Activated B cell treated with CpG ODN at 0.5 μM for 24 hours (primary cell): ENCODE results near the gene EVC. TPM values are rescaled to one million over a fixed set of nuclear protein-coding genes. Genes with fewer than 3 reads are reported as not detected.

Source experiments
- ATAC-seq: fragments of 200-7000 bp; cut with Tn5 transposase; one replicate; pipeline ENCODE4 v1.10.0; 2021; ENCODE audit warnings: low read depth, mild to moderate bottlenecking, moderate library complexity
- CTCF ChIA-PET: fragments of 350-600 bp; sonication (Branson Sonifier 250); formaldehyde crosslinking; loops from one replicate; lab custom pipeline; 2021; ENCODE audit warnings: antibody characterized with exemption; lab: Charles Lee
- POLR2A ChIA-PET: fragments of 350-600 bp; sonication (Branson Sonifier 250); formaldehyde crosslinking; loops from one replicate; lab custom pipeline; 2021; ENCODE audit warnings: antibody characterized with exemption; lab: Charles Lee
- DNase-seq: peaks from one replicate; pipeline ENCODE4 v3.0.0; 2022
- H3K27ac Mint-ChIP-seq: one replicate; pipeline ENCODE4 v1.8.0; 2020; ENCODE audit warnings: mixed read lengths
- H3K27me3 Mint-ChIP-seq: one replicate; pipeline ENCODE4 v1.8.0; 2021; ENCODE audit warnings: mixed read lengths
- H3K36me3 Mint-ChIP-seq: one replicate; pipeline ENCODE4 v1.8.0; 2021; ENCODE audit warnings: low read depth, mixed read lengths
- H3K4me1 Mint-ChIP-seq: one replicate; pipeline ENCODE4 v1.8.0; 2021; ENCODE audit warnings: mixed read lengths
- H3K4me3 Mint-ChIP-seq: one replicate; pipeline ENCODE4 v1.8.0; 2020; ENCODE audit warnings: mild to moderate bottlenecking, mixed read lengths
- H3K9me3 Mint-ChIP-seq: one replicate; pipeline ENCODE4 v1.8.0; 2020; ENCODE audit warnings: mixed read lengths
- CTCF ChIP-seq: fragments of 200-600 bp; IDR thresholded peaks from one replicate; pipeline ENCODE4 v1.8.0; 2022; ENCODE audit warnings: antibody characterized with exemption, mild to moderate bottlenecking
- intact Hi-C: fragments of 100-400 bp; cut with micrococcal nuclease; formaldehyde crosslinking; loops from one replicate; pipeline ENCODE4 v1.15.1; 2024
- total RNA-seq: library from RNA; stranded (reverse); gene quantifications from 2 replicates; pipeline ENCODE4 v1.2.3, GENCODE V29; 2022

Gene EVC
- total RNA-seq, 1 donor from 2014 or later: 0.16 TPM

GRCh38 chr4:5701971-5702370 is 9.0 kb upstream of the EVC start:
- intact Hi-C loops: no loop called here
- Mint-ChIP-seq H3K27ac (no peak overlapping the region), H3K4me3 (no peak overlapping the region), H3K27me3 (peaks cover 3% of the 10 kb centered on the region), H3K9me3 (no peaks in the 10 kb centered on the region), H3K36me3 (no peaks in the 10 kb centered on the region), H3K4me1 (peaks cover 2% of the 10 kb centered on the region)
- ATAC-seq (no peak), DNase-seq (no peak)
- CTCF ChIA-PET: no interaction called here
- POLR2A ChIA-PET: no interaction called here
- no peak for TF ChIP-seq CTCF

GRCh38 chr4:5703831-5704230 is 7.2 kb upstream of the EVC start:
- peaks cover 13% of the 10 kb centered on the region for H3K27me3 Mint-ChIP-seq
- intact Hi-C loops: no loop called here
- ATAC-seq (no peak), DNase-seq (no peak)
- H3K9me3 Mint-ChIP-seq: no peaks in the 10 kb centered on the region
- no peak overlapping the region for H3K4me3 Mint-ChIP-seq
- no peak overlapping the region for H3K27ac Mint-ChIP-seq
- ChIA-PET CTCF (no interaction called here), POLR2A (no interaction called here)
- H3K36me3 Mint-ChIP-seq: no peaks in the 10 kb centered on the region
- H3K4me1 Mint-ChIP-seq: peaks cover 11% of the 10 kb centered on the region
- no peak for TF ChIP-seq CTCF

- Mint-ChIP-seq H3K4me1 (peaks cover 11% of the 10 kb centered on the region), H3K36me3 (no peaks in the 10 kb centered on the region), H3K9me3 (no peaks in the 10 kb centered on the region), H3K4me3 (no peak overlapping the region), H3K27me3 (peaks cover 13% of the 10 kb centered on the region), H3K27ac (no peak overlapping the region)
- no peak for TF ChIP-seq CTCF
- CTCF ChIA-PET: no interaction called here
- POLR2A ChIA-PET: no interaction called here
- no peak for DNase-seq
- intact Hi-C loops: no loop called here
- no peak for ATAC-seq
Measured at GRCh38 chr4:5704276-5704675, 6.7 kb upstream of the EVC start.

- Mint-ChIP-seq H3K27me3 (peaks cover 25% of the 10 kb centered on the region), H3K27ac (no peak overlapping the region), H3K4me3 (no peak overlapping the region), H3K4me1 (peaks cover 19% of the 10 kb centered on the region), H3K36me3 (no peaks in the 10 kb centered on the region), H3K9me3 (no peaks in the 10 kb centered on the region)
- ATAC-seq (no peak), DNase-seq (no peak)
- CTCF ChIA-PET: no interaction called here
- no peak for TF ChIP-seq CTCF
- POLR2A ChIA-PET: no interaction called here
- intact Hi-C loops: no loop called here
Measured at GRCh38 chr4:5705647-5706320, 5.2 kb upstream of the EVC start.

- Mint-ChIP-seq H3K4me1 (peaks cover 20% of the 10 kb centered on the region), H3K4me3 (no peak overlapping the region), H3K36me3 (no peaks in the 10 kb centered on the region), H3K9me3 (no peaks in the 10 kb centered on the region), H3K27me3 (peaks cover 26% of the 10 kb centered on the region), H3K27ac (no peak overlapping the region)
- no peak for DNase-seq
- POLR2A ChIA-PET: no interaction called here
- intact Hi-C loops: no loop called here
- no peak for ATAC-seq
- TF ChIP-seq CTCF: no peak
- CTCF ChIA-PET: no interaction called here
Measured at GRCh38 chr4:5706486-5707290, 4.3 kb upstream of the EVC start.
